Retinal pigment epithelial cell (primary cell): ENCODE measurements around the gene CAST.

Experiments
- DNase-seq: peaks from one replicate; pipeline ENCODE4 v3.0.0-alpha.2; 2010; ENCODE audit warnings: low read depth
- H3K4me3 ChIP-seq: 2 replicates; pipeline ENCODE4 v1.5.1; 2011; ENCODE audit warnings: mild to moderate bottlenecking, low read length, control low read depth, moderate library complexity
- CTCF ChIP-seq: conservative IDR thresholded peaks from 2 replicates; pipeline ENCODE4 v1.5.1; 2011; ENCODE audit warnings: low read depth, low read length, control low read depth, inconsistent platforms

Gene CAST

GRCh38 chr5:96758621-96759020 is 96.4 kb downstream of the CAST start:
- no peak overlapping the region for H3K4me3 ChIP-seq
- TF ChIP-seq CTCF = no peak
- no peak for DNase-seq

GRCh38 chr5:96761618-96762017 is 99.4 kb downstream of the CAST start:
- no peak overlapping the region for H3K4me3 ChIP-seq
- no peak for DNase-seq
- TF ChIP-seq CTCF = no peak

GRCh38 chr5:96763026-96763425 is 100.8 kb downstream of the CAST start:
- H3K4me3 ChIP-seq = no peak overlapping the region
- no peak for DNase-seq
- no peak for TF ChIP-seq CTCF

- no peak for DNase-seq
- no peak for TF ChIP-seq CTCF
- H3K4me3 ChIP-seq = no peak overlapping the region
Measured at GRCh38 chr5:96765043-96765442, 102.9 kb downstream of the CAST start.

GRCh38 chr5:96768708-96769251 is 106.6 kb downstream of the CAST start:
- no peak overlapping the region for H3K4me3 ChIP-seq
- TF ChIP-seq CTCF = no peak
- DNase-seq = no peak

GRCh38 chr5:96771395-96771794 is 109.2 kb downstream of the CAST start:
- H3K4me3 ChIP-seq = no peak overlapping the region
- no peak for DNase-seq
- TF ChIP-seq CTCF = no peak

GRCh38 chr5:96772111-96772510 is 109.9 kb downstream of the CAST start:
- no peak for DNase-seq
- no peak overlapping the region for H3K4me3 ChIP-seq
- TF ChIP-seq CTCF = no peak
